HEK293T (cell line): ENCODE measurements around the gene EOLA2.

Source experiments
- ARNT ChIP-seq: fragments of 450-650 bp; IDR thresholded peaks from 2 replicates; pipeline ENCODE4 v1.6.1; 2017; ENCODE audit warnings: mild to moderate bottlenecking
- BHLHE40 ChIP-seq: fragments of 450-650 bp; IDR thresholded peaks from 2 replicates; pipeline ENCODE4 v1.6.1; 2016; ENCODE audit warnings: mild to moderate bottlenecking, moderate library complexity, borderline replicate concordance
- CTBP1 ChIP-seq: fragments of 450-650 bp; IDR thresholded peaks from 2 replicates; pipeline ENCODE4 v1.6.1; 2016; ENCODE audit warnings: borderline replicate concordance
- FOXA1 ChIP-seq: fragments of 450-650 bp; IDR thresholded peaks from 2 replicates; pipeline ENCODE4 v1.6.1; 2016; ENCODE audit warnings: mild to moderate bottlenecking
- FOXK2 ChIP-seq: fragments of 450-650 bp; IDR thresholded peaks from 2 replicates; pipeline ENCODE4 v1.6.1; 2016; ENCODE audit warnings: mild to moderate bottlenecking
- FOXM1 ChIP-seq: fragments of 450-650 bp; IDR thresholded peaks from 2 replicates; pipeline ENCODE4 v1.6.1; 2017; ENCODE audit warnings: mild to moderate bottlenecking, borderline replicate concordance
- LEF1 ChIP-seq: fragments of 450-650 bp; IDR thresholded peaks from 2 replicates; pipeline ENCODE4 v1.6.1; 2017; ENCODE audit warnings: mild to moderate bottlenecking, borderline replicate concordance
- NFRKB ChIP-seq: fragments of 450-650 bp; IDR thresholded peaks from 2 replicates; pipeline ENCODE4 v1.6.1; 2016; ENCODE audit warnings: mild to moderate bottlenecking, moderate library complexity
- SP1 ChIP-seq: fragments of 450-650 bp; IDR thresholded peaks from 2 replicates; pipeline ENCODE4 v1.6.1; 2017
- SUZ12 ChIP-seq: fragments of 450-650 bp; IDR thresholded peaks from 2 replicates; pipeline ENCODE4 v1.6.1; 2016; ENCODE audit warnings: mild to moderate bottlenecking
- TARDBP ChIP-seq: fragments of 450-650 bp; IDR thresholded peaks from 2 replicates; pipeline ENCODE4 v1.6.1; 2016
- ZNF384 ChIP-seq: fragments of 450-650 bp; IDR thresholded peaks from 2 replicates; pipeline ENCODE4 v1.6.1; 2016
- TF ChIP-seq, protein P1 (sequence below): fragments of 450-650 bp; IDR thresholded peaks from 2 replicates; pipeline ENCODE4 v1.6.1; 2016

DNA sequence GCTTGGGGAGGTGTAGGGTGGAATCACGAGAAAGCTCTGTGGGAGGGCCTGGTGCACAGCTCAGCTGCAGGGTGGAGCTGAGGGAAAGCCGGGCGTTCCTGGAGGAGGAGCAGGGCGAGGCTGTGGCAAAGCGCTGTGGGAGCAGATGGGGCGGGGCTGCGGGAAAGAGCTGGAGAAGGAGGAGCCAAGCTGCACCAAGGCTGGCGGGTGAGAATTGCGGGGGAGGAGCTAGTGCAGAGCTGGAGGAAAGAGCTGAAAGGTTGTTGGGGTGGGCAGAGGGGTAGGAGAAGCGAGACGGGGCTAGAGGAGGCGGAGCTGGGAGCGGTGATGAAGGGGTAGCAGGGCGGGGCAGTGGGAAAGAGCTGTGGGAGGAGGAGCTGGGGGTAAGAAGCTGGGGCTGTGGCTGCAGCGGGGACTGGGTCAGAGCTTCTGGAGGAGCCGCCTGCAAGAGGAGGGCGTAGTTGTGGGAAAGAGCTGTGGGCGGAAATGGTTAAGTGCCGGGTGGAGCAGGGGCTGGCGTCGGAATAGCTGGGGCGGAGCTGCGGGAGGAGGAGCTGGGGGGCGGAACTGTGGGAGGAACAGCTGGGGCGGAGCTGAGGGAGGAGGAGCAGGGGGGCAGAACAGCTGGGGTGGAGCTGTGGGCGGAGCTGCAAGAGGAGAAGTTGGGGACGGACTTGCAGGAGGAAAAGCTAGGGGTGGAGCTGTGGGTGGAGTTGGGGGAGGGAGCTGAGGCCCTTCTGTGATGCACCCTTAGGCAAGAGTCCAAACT is 1.8 kb upstream of the EOLA2 start:
- TF ChIP-seq ZNF384 (no peak), TARDBP (no peak), FOXA1 (no peak), CTBP1 (no peak), LEF1 (no peak), FOXK2 (no peak), SP1 (peak; percentile 75), ARNT (no peak), NFRKB (no peak), SUZ12 (no peak), BHLHE40 (no peak), FOXM1 (no peak)
- TF ChIP-seq, protein P1, sequence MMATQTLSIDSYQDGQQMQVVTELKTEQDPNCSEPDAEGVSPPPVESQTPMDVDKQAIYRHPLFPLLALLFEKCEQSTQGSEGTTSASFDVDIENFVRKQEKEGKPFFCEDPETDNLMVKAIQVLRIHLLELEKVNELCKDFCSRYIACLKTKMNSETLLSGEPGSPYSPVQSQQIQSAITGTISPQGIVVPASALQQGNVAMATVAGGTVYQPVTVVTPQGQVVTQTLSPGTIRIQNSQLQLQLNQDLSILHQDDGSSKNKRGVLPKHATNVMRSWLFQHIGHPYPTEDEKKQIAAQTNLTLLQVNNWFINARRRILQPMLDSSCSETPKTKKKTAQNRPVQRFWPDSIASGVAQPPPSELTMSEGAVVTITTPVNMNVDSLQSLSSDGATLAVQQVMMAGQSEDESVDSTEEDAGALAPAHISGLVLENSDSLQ, result no peak
